Measurements from ENCODE around the gene ADGRD1. TPM values are rescaled to one million over a fixed set of nuclear protein-coding genes. Genes with fewer than 3 reads are reported as not detected.

Gene ADGRD1
- total RNA-seq, 1 donor from 2014 or later, result 1.7 TPM

- no peak for DNase-seq (ENCODE audit: low spot score)
- H3K9me3 Mint-ChIP-seq (ENCODE audit: unreplicated experiment), result no peaks in the 10 kb centered on the region
Observed at GRCh38 chr12:131097202-131098177, 143.8 kb downstream of the ADGRD1 start.

GRCh38 chr12:131098178-131098981 is 144.7 kb downstream of the ADGRD1 start:
- H3K4me1 Mint-ChIP-seq (ENCODE audit: unreplicated experiment), result no peaks in the 10 kb centered on the region
- H3K36me3 Mint-ChIP-seq (ENCODE audit: low read depth, unreplicated experiment), result no peaks in the 10 kb centered on the region
- no peaks in the 10 kb centered on the region for H3K9me3 Mint-ChIP-seq (ENCODE audit: unreplicated experiment)
- no peak for DNase-seq (ENCODE audit: low spot score)
- no peak overlapping the region for H3K27ac Mint-ChIP-seq (ENCODE audit: unreplicated experiment)
- no peak for TF ChIP-seq CTCF (IDR thresholded peaks at IDR 0.05; ENCODE audit: unreplicated experiment)
- no peak overlapping the region for H3K4me3 Mint-ChIP-seq (ENCODE audit: unreplicated experiment)
- H3K27me3 Mint-ChIP-seq (ENCODE audit: unreplicated experiment), result peaks cover 1% of the 10 kb centered on the region

More at GRCh38 chr12:131097202-131098177, 143.8 kb downstream of the ADGRD1 start:
- Mint-ChIP-seq H3K4me3 (ENCODE audit: unreplicated experiment) (no peak overlapping the region), H3K27me3 (ENCODE audit: unreplicated experiment) (peaks cover 1% of the 10 kb centered on the region), H3K36me3 (ENCODE audit: low read depth, unreplicated experiment) (no peaks in the 10 kb centered on the region), H3K4me1 (ENCODE audit: unreplicated experiment) (no peaks in the 10 kb centered on the region), H3K27ac (ENCODE audit: unreplicated experiment) (no peak overlapping the region)
- TF ChIP-seq CTCF (IDR thresholded peaks at IDR 0.05; ENCODE audit: unreplicated experiment), result no peak

- no peak overlapping the region for H3K4me3 Mint-ChIP-seq (ENCODE audit: unreplicated experiment)
- no peak overlapping the region for H3K27ac Mint-ChIP-seq (ENCODE audit: unreplicated experiment)
- DNase-seq (ENCODE audit: low spot score), result no peak
- H3K36me3 Mint-ChIP-seq (ENCODE audit: low read depth, unreplicated experiment), result peaks cover 3% of the 10 kb centered on the region
- no peaks in the 10 kb centered on the region for H3K4me1 Mint-ChIP-seq (ENCODE audit: unreplicated experiment)
- H3K9me3 Mint-ChIP-seq (ENCODE audit: unreplicated experiment), result no peaks in the 10 kb centered on the region
- peaks cover 3% of the 10 kb centered on the region for H3K27me3 Mint-ChIP-seq (ENCODE audit: unreplicated experiment)
- TF ChIP-seq CTCF (IDR thresholded peaks at IDR 0.05; ENCODE audit: unreplicated experiment), result no peak
Observed at GRCh38 chr12:131100031-131100674, 146.4 kb downstream of the ADGRD1 start.

- Mint-ChIP-seq H3K4me3 (ENCODE audit: unreplicated experiment) (no peak overlapping the region), H3K27me3 (ENCODE audit: unreplicated experiment) (peaks cover 3% of the 10 kb centered on the region), H3K9me3 (ENCODE audit: unreplicated experiment) (no peaks in the 10 kb centered on the region), H3K4me1 (ENCODE audit: unreplicated experiment) (no peaks in the 10 kb centered on the region), H3K36me3 (ENCODE audit: low read depth, unreplicated experiment) (peaks cover 3% of the 10 kb centered on the region), H3K27ac (ENCODE audit: unreplicated experiment) (no peak overlapping the region)
- no peak for DNase-seq (ENCODE audit: low spot score)
- TF ChIP-seq CTCF (IDR thresholded peaks at IDR 0.05; ENCODE audit: unreplicated experiment), result no peak
Observed at GRCh38 chr12:131101006-131101405, 147.3 kb downstream of the ADGRD1 start.

All from endothelial cell (in vitro differentiated cells).